WTC11 (cell line): ENCODE data around the gene EML6. TPM values are rescaled to one million over a fixed set of nuclear protein-coding genes. Genes with fewer than 3 reads are reported as not detected.

Source experiments
- ATAC-seq: fragments of 200-7000 bp; cut with Tn5 transposase; 2 replicates; pipeline ENCODE4 v1.10.0; 2021; ENCODE audit warnings: mild to moderate bottlenecking, moderate library complexity
- CTCF ChIA-PET: fragments of 300-600 bp; sonication (Branson Sonifier 250); formaldehyde crosslinking; loops from one replicate; lab custom pipeline; 2021; ENCODE audit warnings: antibody characterized with exemption; lab: Charles Lee
- POLR2A ChIA-PET: fragments of 350-600 bp; sonication (Branson Sonifier 250); formaldehyde crosslinking; loops from one replicate; lab custom pipeline; 2021; ENCODE audit warnings: antibody characterized with exemption; lab: Charles Lee
- DNase-seq: peaks from one replicate; pipeline ENCODE4 v3.0.0; 2021; ENCODE audit warnings: low spot score
- H3K27ac Mint-ChIP-seq: 2 replicates; pipeline ENCODE4 v1.8.0; 2021; ENCODE audit warnings: mixed read lengths
- H3K27me3 Mint-ChIP-seq: 2 replicates; pipeline ENCODE4 v1.8.0; 2021; ENCODE audit warnings: low read depth, mild to moderate bottlenecking, moderate library complexity, mixed read lengths
- H3K36me3 Mint-ChIP-seq: 2 replicates; pipeline ENCODE4 v1.8.0; 2021; ENCODE audit warnings: mixed read lengths
- H3K4me1 Mint-ChIP-seq: 2 replicates; pipeline ENCODE4 v1.8.0; 2022; ENCODE audit warnings: mixed read lengths
- H3K4me3 Mint-ChIP-seq: 2 replicates; pipeline ENCODE4 v1.8.0; 2021; ENCODE audit warnings: mild to moderate bottlenecking, moderate library complexity, mixed read lengths
- H3K9me3 Mint-ChIP-seq: 2 replicates; pipeline ENCODE4 v1.8.0; 2021; ENCODE audit warnings: mixed read lengths
- AR ChIP-seq: fragments of 250-450 bp; sonication (Bioruptor Pico); IDR thresholded peaks from 2 replicates; pipeline ENCODE4 v1.9.0; 2021; ENCODE audit warnings: mild to moderate bottlenecking
- ATF1 ChIP-seq: sonication (generic); formaldehyde crosslinking; IDR thresholded peaks from 2 replicates; pipeline ENCODE4 v1.8.1; 2023; ENCODE audit warnings: mild to moderate bottlenecking, moderate library complexity, missing genetic modification reagents
- ATF6 ChIP-seq: sonication (generic); formaldehyde crosslinking; IDR thresholded peaks from 2 replicates; pipeline ENCODE4 v1.8.1; 2023; ENCODE audit warnings: mild to moderate bottlenecking, missing genetic modification reagents
- CTCF ChIP-seq: fragments of 200-600 bp; IDR thresholded peaks from 2 replicates; pipeline ENCODE4 v1.8.0; 2022; ENCODE audit warnings: antibody characterized with exemption
- FOXP1 ChIP-seq: sonication (generic); formaldehyde crosslinking; IDR thresholded peaks from 2 replicates; pipeline ENCODE4 v1.8.0; 2022; ENCODE audit warnings: missing genetic modification reagents, mild to moderate bottlenecking, moderate library complexity, borderline replicate concordance
- GRHL2 ChIP-seq: fragments of 250-450 bp; sonication (Bioruptor Pico); IDR thresholded peaks from 2 replicates; pipeline ENCODE4 v1.8.0; 2022; ENCODE audit warnings: mild to moderate bottlenecking, moderate library complexity; ENCODE audit not compliant: insufficient replicate concordance, severe bottlenecking
- MLX ChIP-seq: sonication (generic); formaldehyde crosslinking; IDR thresholded peaks from 2 replicates; pipeline ENCODE4 v1.8.1; 2023; ENCODE audit warnings: mild to moderate bottlenecking, missing genetic modification reagents, moderate library complexity
- MYBL2 ChIP-seq: sonication (generic); formaldehyde crosslinking; IDR thresholded peaks from 2 replicates; pipeline ENCODE4 v1.8.1; 2023; ENCODE audit warnings: mild to moderate bottlenecking, moderate library complexity, missing genetic modification reagents
- NR2C2 ChIP-seq: sonication (generic); formaldehyde crosslinking; IDR thresholded peaks from 2 replicates; pipeline ENCODE4 v1.8.0; 2022; ENCODE audit warnings: mild to moderate bottlenecking, missing genetic modification reagents
- PREB ChIP-seq: sonication (generic); formaldehyde crosslinking; IDR thresholded peaks from 2 replicates; pipeline ENCODE4 v1.8.1; 2022; ENCODE audit warnings: mild to moderate bottlenecking, missing genetic modification reagents, moderate library complexity, borderline replicate concordance
- PRRX2 ChIP-seq: fragments of 250-450 bp; sonication (Bioruptor Pico); IDR thresholded peaks from 2 replicates; pipeline ENCODE4 v1.8.0; 2021; ENCODE audit warnings: mild to moderate bottlenecking
- SMAD3 ChIP-seq: sonication (generic); formaldehyde crosslinking; IDR thresholded peaks from 2 replicates; pipeline ENCODE4 v1.8.0; 2022; ENCODE audit warnings: missing genetic modification reagents, mild to moderate bottlenecking, borderline replicate concordance
- TP53 ChIP-seq: sonication (generic); formaldehyde crosslinking; IDR thresholded peaks from 2 replicates; pipeline ENCODE4 v1.8.1; 2023; ENCODE audit warnings: mild to moderate bottlenecking, missing genetic modification reagents
- ZNF396 ChIP-seq: fragments of 250-450 bp; sonication (Bioruptor Pico); IDR thresholded peaks from 2 replicates; pipeline ENCODE4 v1.8.0; 2021; ENCODE audit warnings: mild to moderate bottlenecking, moderate library complexity, borderline replicate concordance
- ZNF423 ChIP-seq: fragments of 250-450 bp; sonication (Bioruptor Pico); IDR thresholded peaks from 2 replicates; pipeline ENCODE4 v2.1.2; 2022; ENCODE audit warnings: mild to moderate bottlenecking, moderate library complexity
- total RNA-seq: library from RNA; stranded (reverse); gene quantifications from 3 replicates; pipeline ENCODE4 v1.2.3, GENCODE V29; 2021

EML6 gene
- total RNA-seq, 1 experiment from 2014 or later, result 2.1 TPM

- TF ChIP-seq AR (CRISPR knock-in tag) (no peak), CTCF (no peak), PREB (CRISPR knock-in tag) (no peak), ATF6 (no peak), FOXP1 (no peak), SMAD3 (CRISPR knock-in tag) (no peak)
Observed at GRCh38 chr2:54942373-54942772, 218.9 kb downstream of the EML6 start (continued).

- peaks cover 3% of the 10 kb centered on the region; the same call in 1 of the 2 replicates for H3K9me3 Mint-ChIP-seq
- CTCF ChIA-PET, result no interaction called here
- ATAC-seq, result no peak
- no peak for TF ChIP-seq SMAD3 (CRISPR knock-in tag)
- TF ChIP-seq TP53 (CRISPR knock-in tag), result no peak
- no peak for TF ChIP-seq GRHL2 (CRISPR knock-in tag)
- no peak for TF ChIP-seq MLX (CRISPR knock-in tag)
- no peak for TF ChIP-seq ZNF423 (CRISPR knock-in tag)
- TF ChIP-seq NR2C2 (CRISPR knock-in tag), result no peak
- no peak for TF ChIP-seq MYBL2 (CRISPR knock-in tag)
- TF ChIP-seq ZNF396 (CRISPR knock-in tag), result no peak
- TF ChIP-seq ATF1 (CRISPR knock-in tag), result no peak
- TF ChIP-seq PRRX2 (CRISPR knock-in tag), result no peak
- H3K27me3 Mint-ChIP-seq, result no peaks in the 10 kb centered on the region; the same call in none of the 2 replicates
- no peak overlapping the region for H3K4me3 Mint-ChIP-seq
- no peak overlapping the region for H3K27ac Mint-ChIP-seq
- peaks cover 18% of the 10 kb centered on the region for H3K4me1 Mint-ChIP-seq
- peaks cover 4% of the 10 kb centered on the region for H3K36me3 Mint-ChIP-seq
- POLR2A ChIA-PET, result no interaction called here
- DNase-seq, result no peak
Observed at GRCh38 chr2:54944724-54945326, 221.4 kb downstream of the EML6 start.
